Activated T-cell treated with anti-CD3 and anti-CD28 coated beads for 24 hours (primary cell): ENCODE data around the gene GYPE.
"Not testable (repeated sequence)": the region's sequence is repeated elsewhere in the genome, so short reads cannot be mapped to it uniquely, and the experiment has no call there.

Experiments used
- DNase-seq: peaks from one replicate; pipeline ENCODE4 v3.0.0-alpha.2; 2020; ENCODE audit warnings: low read depth

GYPE gene

DNA sequence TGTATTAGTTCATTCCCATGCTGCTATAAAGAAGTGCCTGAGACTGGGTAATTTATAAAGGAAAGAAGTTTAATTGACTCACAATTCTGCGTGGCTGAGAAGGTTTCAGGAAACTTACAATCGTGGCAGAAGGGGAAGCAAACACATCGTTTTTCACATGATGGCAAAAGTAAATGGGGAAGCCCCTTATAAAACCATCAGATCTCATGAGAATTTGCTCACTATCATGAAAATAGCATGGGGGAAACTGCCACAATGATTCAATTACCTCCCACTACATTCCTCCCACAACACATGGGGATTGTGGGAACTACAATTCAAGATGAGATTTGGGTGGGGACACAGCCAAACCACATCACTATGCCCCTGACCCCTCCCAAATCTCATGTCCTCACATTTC lies 35.4 kb downstream of the GYPE start:
- DNase-seq, result not testable (repeated sequence)

DNA sequence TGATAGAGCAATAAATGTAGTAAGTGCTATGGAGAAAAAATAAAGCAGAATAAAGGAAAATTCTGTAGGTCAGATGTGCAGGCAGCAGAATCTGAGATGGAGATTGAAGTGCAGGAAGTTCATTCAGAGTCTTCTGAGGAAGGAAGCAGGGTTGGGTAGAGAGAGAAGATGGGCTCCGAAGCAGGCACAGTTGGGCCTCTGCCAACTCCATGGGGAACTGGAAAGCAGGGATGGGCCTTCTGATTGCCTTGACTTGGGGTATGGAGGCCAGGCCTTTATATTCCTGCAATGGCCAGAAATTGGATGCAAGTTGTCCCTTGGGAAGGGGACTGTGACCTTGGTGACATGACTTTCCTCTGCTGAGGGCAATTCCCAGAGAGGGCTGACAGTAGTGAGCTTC lies 42.6 kb downstream of the GYPE start:
- not testable (repeated sequence) for DNase-seq

DNA sequence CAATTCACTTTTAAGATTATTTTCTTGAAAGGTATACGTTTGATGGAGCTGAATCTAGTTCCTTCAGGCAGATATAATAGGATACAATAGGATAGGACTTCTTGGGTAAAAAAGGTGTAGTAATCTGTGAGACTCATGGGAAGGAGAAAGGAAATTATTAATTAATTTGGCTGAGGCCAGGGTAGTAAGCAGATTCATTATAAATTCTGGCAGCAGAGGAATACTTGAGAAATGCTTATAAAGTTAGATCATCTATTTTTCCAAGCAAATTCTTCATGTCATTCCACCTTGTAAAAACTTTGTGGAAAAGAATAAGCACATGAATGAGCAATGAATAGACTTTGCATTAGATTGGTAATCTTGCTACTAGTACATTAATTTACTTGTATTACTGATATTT lies 46.9 kb downstream of the GYPE start:
- no peak for DNase-seq

DNA sequence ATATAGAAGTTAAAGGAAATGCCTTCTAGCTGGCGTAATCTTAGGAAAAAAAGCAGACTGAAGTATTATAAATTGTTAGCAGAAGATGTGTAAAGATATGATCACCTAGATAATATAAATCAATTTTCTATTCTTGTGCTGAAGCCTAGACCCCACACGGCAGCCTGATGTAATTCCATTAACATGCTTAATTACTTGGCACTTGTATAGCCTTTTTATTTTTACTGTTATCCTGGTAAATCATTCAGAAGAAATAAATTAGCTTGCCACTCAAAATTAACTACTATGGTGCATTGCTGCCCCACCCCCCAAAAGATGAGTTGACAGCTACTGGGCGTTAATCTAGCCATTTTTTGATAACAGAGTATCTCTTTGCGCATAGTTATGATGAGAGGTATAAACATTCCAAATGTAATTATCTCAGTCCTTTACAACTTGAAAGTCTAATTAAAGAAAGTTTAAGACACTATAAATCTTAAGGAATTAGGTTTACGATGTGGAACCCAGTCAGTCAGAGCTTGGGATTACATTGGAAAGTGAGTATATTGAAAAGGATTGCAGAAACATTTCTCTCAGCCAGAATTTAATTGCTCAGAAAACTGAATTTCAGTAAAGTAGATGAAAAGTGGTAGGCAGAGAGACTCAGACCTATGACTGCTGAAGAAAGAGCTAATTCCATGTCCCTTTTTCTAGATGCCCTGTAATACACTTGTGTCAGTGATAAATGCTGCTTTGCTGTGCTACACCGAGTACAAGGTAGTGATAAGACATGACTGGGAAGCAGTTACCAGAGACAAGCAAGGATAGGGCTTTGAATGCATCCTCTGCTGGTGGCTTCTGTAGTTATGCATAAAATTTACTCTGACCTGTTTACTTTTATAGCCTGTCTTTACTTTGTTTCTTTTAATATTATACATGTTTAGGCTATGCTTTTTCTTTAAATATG lies 47.7 kb downstream of the GYPE start:
- DNase-seq, result not testable (repeated sequence)

DNA sequence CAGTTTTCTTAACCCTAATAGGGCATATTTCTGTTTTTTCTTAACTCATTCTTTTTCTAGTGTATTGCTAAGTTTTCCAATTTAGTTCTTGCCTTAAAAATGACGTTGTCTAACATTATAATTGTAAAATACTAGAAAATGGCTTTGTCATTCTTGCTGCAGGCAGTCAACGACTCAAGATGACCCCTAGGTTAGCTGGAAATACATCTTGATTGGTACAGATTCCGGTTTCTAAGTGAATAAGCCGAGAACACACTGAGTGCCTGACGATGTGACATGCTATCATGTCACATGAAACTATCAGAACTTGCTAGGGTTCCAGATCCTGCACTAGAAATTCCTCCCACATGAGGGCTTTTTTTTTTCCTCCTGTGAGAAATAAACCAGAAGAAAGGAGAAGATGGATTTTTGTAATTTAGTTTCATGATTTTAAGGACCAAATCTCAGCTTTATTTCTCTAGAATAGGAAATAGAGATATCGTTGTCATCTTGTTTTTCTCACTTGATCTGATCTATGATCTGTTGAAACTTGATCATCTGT lies 49.3 kb downstream of the GYPE start:
- not testable (repeated sequence) for DNase-seq

DNA sequence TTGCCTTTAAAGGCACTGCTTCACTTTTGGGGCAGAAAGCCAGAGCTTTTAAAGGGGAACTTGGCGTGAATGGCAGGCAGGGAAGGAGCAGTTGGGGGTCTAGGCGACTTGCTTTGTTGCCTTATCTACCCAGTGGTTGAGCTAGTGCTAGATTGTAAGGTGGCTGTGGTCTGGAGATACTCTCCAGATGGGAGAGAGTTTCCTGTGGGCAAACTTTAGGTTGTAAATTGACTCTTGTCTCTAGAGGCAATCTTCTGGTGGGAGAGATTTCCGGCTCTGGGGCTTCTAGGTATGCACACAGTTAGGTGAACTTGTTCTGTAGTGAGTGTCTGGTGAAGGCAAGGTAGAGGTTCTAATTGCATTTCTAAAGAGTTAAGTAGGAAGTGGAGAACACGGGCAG lies 50.7 kb downstream of the GYPE start:
- not testable (repeated sequence) for DNase-seq

DNA sequence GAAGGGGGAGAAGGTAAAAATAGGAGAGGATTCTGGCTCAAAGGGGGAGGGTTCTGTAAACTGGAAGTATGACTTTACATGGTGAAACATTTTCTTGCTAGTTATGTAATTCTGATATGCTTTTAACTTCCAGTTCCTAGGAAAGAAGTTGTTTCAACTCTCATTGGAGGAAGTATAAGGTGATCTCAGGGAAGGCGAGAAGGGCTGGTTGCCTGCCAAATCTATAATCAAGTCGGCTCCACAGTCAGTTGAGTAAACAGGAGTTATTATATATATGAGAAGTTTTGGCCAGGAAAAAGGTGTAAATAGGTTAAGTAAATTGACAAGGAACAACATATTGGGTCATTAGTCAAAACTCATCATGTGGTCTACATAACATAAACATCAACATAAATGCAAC lies 56.1 kb downstream of the GYPE start:
- DNase-seq, result not testable (repeated sequence)

DNA sequence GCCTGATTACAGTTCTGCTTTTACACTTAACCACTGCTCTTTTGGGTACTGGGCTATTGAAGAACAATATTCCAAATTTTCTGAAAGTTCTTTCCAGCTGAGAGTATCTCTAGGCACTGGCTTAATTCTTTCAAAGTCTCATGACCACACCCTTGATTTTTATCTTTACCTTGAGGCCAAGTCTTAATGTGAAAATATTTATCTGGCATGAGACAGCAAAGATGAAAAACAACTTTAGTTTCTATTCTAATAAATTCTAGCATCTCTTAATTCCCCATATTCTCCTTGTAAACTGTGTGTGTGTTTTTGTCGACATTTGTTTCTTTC lies 61.9 kb downstream of the GYPE start:
- DNase-seq, result not testable (repeated sequence)

DNA sequence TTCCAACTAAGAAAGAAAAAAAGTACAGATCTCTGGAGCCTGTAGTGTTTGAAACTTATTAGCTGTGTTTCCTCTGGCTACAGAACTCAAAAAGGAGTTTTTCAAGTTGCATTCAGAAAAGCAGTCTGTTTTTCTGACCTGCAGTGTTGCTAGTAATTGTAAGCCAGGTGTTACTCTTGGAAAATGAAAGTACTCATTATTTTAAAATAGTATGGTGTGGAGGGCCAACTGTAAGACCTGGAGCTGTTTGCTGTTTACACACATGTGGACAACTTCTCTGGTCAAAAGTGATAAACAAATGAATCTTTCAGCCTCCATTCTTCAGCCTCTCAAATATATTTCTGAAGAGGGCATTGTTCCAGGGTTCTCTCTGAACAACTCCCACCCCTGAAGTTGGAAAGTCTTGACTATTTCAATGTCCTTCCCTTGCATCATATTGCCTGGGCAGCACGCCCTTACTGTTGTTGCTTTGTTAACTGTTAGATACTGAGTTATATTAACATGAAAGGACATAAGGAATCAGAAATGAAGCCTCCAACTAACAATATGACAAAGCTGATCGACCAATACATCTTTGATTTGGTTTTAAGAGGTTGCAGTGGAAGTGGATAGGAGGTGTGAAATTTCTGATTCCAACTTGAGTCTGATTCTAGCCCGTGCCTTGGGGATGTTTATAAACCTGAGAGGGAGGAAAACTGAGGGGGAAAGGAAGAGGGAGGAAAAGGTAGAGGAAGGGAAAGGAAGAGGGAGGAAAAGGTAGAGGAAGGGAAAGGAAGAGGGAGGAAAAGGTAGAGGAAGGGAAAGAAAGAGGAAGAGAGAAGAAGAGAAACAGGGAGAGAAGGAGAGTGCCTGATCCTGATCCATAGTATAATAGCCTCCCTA lies 62.5 kb downstream of the GYPE start:
- DNase-seq, result not testable (repeated sequence)

DNA sequence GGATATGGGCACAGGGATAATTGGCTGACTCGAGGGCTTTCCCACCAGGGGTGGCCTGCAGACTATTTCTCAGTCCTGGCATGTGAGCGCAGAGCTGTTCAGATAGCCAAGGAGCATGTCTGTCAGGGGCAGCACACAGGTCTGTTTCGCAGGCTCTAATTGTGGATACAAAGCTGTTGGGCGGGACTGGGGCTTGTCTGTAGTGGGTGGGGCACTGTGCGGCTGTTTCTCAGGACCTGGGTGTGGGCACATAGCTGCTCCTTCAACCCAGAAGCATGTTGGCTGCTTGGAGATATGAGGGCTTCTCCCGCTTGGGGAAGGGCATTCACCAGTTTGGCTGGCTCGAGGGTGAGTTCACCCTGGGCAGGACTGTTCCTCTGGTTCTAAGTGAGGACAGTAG lies 65.9 kb downstream of the GYPE start:
- not testable (repeated sequence) for DNase-seq

DNA sequence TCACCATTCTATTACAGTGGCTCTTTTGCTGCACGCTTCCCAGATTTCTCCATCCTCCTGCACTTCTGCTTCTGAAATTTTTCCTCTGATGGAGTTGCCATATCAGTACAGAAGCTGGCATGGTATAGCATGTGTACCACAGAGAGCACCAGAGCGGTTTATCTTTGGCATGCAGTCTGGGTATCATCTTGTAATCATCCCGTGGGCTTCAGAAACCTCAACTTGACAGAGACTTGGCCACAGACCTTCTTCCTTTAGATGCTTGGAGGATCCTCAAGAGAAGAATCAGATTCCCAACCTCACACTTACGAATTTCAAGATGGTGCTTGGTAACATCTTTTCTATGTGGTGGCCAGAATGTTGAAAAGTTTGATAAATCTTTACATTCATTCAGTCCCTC lies 71.2 kb downstream of the GYPE start:
- DNase-seq, result not testable (repeated sequence)

DNA sequence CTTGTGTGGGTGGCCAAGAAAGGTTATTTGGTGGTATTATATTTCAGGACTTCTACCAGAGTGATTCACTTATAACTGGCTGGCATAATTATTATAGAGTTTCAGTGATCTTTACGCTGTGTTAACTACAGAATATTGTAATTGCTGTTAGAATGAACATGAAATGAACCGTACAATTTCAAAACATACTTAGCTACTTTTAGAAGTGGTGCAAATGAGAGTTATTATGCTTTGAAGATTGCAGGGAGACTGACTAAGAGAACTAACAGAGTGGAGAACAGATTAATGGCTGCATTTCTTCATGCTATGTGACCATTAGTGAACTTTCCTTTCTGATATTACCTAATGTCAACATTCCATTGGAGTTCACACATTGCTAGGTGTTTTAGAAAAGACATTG lies 71.7 kb downstream of the GYPE start:
- DNase-seq, result not testable (repeated sequence)

DNA sequence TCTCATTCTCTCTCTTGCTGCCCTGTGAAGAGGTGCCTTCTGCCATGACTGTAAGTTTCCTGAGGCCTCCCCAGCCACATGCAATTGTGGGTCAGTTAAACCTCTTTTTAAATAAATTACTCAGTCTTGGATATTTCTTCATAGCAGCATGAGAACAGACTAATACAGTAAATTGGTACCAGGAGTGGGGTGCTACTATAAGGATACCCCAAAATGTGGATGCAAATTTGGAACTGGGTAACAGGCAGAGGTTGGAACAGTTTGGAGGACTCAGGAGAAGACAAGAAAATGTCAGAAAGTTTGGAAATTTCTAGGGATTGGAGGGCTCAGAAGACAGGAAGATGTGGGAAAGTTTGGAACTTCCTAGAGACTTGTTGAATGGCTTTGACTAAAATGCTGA lies 74.8 kb downstream of the GYPE start:
- not testable (repeated sequence) for DNase-seq

DNA sequence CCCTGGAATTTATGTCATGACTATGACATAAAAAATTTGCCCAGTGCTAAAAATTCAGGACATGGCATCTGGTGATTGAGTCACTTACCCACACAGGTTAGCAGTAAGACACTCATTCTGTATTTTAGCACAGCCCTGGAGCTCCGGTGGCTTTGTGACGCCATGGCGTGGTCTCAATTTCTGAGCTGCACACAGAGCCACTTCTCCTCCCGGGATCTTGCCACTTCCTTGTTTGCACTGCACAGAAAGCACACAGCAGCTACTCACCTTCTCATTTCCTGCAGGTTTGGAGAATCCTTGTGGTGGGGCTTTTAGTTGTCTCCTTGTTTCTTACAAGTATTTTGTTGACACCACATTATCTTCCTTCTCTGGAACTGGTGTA lies 76.1 kb downstream of the GYPE start:
- DNase-seq, result not testable (repeated sequence)
